SK-N-MC (cell line): Measurements from ENCODE around the gene VPS8.
"Not testable (repeated sequence)": the region's sequence is repeated elsewhere in the genome, so short reads cannot be mapped to it uniquely, and the experiment has no call there.

Experiments used
- DNase-seq: peaks from one replicate; pipeline ENCODE4 v3.0.0-alpha.2; 2011; ENCODE audit warnings: low read depth, low spot score
- H3K27ac ChIP-seq: fragments of 200-600 bp; sonication (generic); 2 replicates; pipeline ENCODE4 v1.5.1; 2016; ENCODE audit warnings: mixed run types
- H3K36me3 ChIP-seq: fragments of 200-600 bp; sonication (generic); 2 replicates; pipeline ENCODE4 v1.6.1; 2017; ENCODE audit warnings: antibody characterized with exemption, low read length, mixed read lengths; ENCODE audit not compliant: insufficient read depth
- H3K4me3 ChIP-seq: fragments of 200-600 bp; sonication (generic); 2 replicates; pipeline ENCODE4 v1.5.1; 2016
- H3K9ac ChIP-seq: fragments of 200-600 bp; sonication (generic); 2 replicates; pipeline ENCODE4 v1.8.0; 2017; ENCODE audit warnings: mixed run types, mixed read lengths; ENCODE audit not compliant: insufficient read length
- H3K9me3 ChIP-seq: fragments of 200-600 bp; sonication (generic); 2 replicates; pipeline ENCODE4 v1.6.1; 2017; ENCODE audit warnings: low read depth, mild to moderate bottlenecking, antibody characterized with exemption, low read length, moderate library complexity, mixed read lengths
- EZH2 ChIP-seq: fragments of 200-600 bp; sonication (generic); IDR thresholded peaks from one replicate; pipeline ENCODE4 v1.6.1; 2017; ENCODE audit warnings: antibody characterized with exemption
- FOXP2 ChIP-seq: optimal IDR thresholded peaks from 2 replicates; pipeline ENCODE3; 2011; ENCODE audit warnings: mild to moderate bottlenecking, moderate library complexity; ENCODE audit not compliant: insufficient read depth; ENCODE audit errors: extremely low read length, control extremely low read depth
- POLR2AphosphoS5 ChIP-seq: IDR thresholded peaks from 2 replicates; pipeline ENCODE4 v1.6.1; 2012; ENCODE audit warnings: mild to moderate bottlenecking, low read depth, low read length, borderline replicate concordance

Gene VPS8

GRCh38 chr3:184977796-184978195 lies 165.8 kb downstream of the VPS8 start:
- TF ChIP-seq FOXP2, result no peak
- no peak for TF ChIP-seq POLR2AphosphoS5
- TF ChIP-seq EZH2, result no peak
- Histone ChIP-seq H3K4me3 (no peak overlapping the region), H3K36me3 (peaks cover 20% of the 10 kb centered on the region), H3K27ac (no peak overlapping the region), H3K9me3 (0 out of 2 replicates have a peak, but pooled peaks cover 3% of the 10 kb centered on the region), H3K9ac (no peak overlapping the region)
- no peak for DNase-seq

GRCh38 chr3:184981071-184981470 lies 169.1 kb downstream of the VPS8 start:
- no peak for TF ChIP-seq FOXP2
- DNase-seq, result no peak
- Histone ChIP-seq H3K9ac (no peak overlapping the region), H3K4me3 (no peak overlapping the region), H3K36me3 (peaks cover 7% of the 10 kb centered on the region), H3K27ac (no peak overlapping the region), H3K9me3 (no peaks in the 10 kb centered on the region)

GRCh38 chr3:184982076-184982475 lies 170.1 kb downstream of the VPS8 start:
- Histone ChIP-seq H3K9me3 (no peaks in the 10 kb centered on the region), H3K9ac (no peak overlapping the region), H3K4me3 (no peak overlapping the region), H3K27ac (peak overlapping the region; percentile 43; the same call in 1 of the 2 replicates), H3K36me3 (peaks cover 12% of the 10 kb centered on the region)
- TF ChIP-seq POLR2AphosphoS5 (no peak), FOXP2 (no peak), EZH2 (no peak)
- peak; percentile 76 for DNase-seq

- no peak overlapping the region for H3K4me3 ChIP-seq
- TF ChIP-seq POLR2AphosphoS5 (no peak), FOXP2 (no peak), EZH2 (no peak)
- H3K27ac ChIP-seq, result no peak overlapping the region
- no peaks in the 10 kb centered on the region for H3K9me3 ChIP-seq
- DNase-seq, result no peak
- no peak overlapping the region for H3K9ac ChIP-seq
- H3K36me3 ChIP-seq, result peaks cover 24% of the 10 kb centered on the region
Measured at GRCh38 chr3:184985586-184985985, 173.6 kb downstream of the VPS8 start.

- Histone ChIP-seq H3K9ac (no peak overlapping the region), H3K9me3 (no peaks in the 10 kb centered on the region), H3K4me3 (no peak overlapping the region), H3K27ac (no peak overlapping the region), H3K36me3 (peaks cover 24% of the 10 kb centered on the region)
- TF ChIP-seq EZH2, result no peak
- TF ChIP-seq FOXP2, result no peak
- no peak for TF ChIP-seq POLR2AphosphoS5
- no peak for DNase-seq
Measured at GRCh38 chr3:184986366-184986889, 174.5 kb downstream of the VPS8 start.

- TF ChIP-seq EZH2 (no peak), FOXP2 (no peak), POLR2AphosphoS5 (no peak)
- Histone ChIP-seq H3K27ac (no peak overlapping the region), H3K9ac (no peak overlapping the region), H3K4me3 (no peak overlapping the region), H3K9me3 (no peaks in the 10 kb centered on the region), H3K36me3 (peaks cover 20% of the 10 kb centered on the region)
- no peak for DNase-seq
Measured at GRCh38 chr3:184993394-184993793, 181.4 kb downstream of the VPS8 start.

- not testable (repeated sequence) for H3K9ac ChIP-seq, H3K9me3 ChIP-seq, H3K27ac ChIP-seq, DNase-seq, H3K4me3 ChIP-seq
- H3K36me3 ChIP-seq, result peaks cover 35% of the 10 kb centered on the region
Measured at GRCh38 chr3:185003876-185004275, 191.9 kb downstream of the VPS8 start.

GRCh38 chr3:185009650-185010049 lies 197.7 kb downstream of the VPS8 start:
- H3K9me3 ChIP-seq, result peaks cover 6% of the 10 kb centered on the region; the same call in 1 of the 2 replicates
- no peak for TF ChIP-seq POLR2AphosphoS5
- no peak for TF ChIP-seq FOXP2
- no peak for TF ChIP-seq EZH2
- H3K27ac ChIP-seq, result no peak overlapping the region
- no peak for DNase-seq
- H3K36me3 ChIP-seq, result peaks cover 34% of the 10 kb centered on the region
- H3K4me3 ChIP-seq, result no peak overlapping the region
- H3K9ac ChIP-seq, result no peak overlapping the region

GRCh38 chr3:185017584-185017983 lies 205.6 kb downstream of the VPS8 start:
- not testable (repeated sequence) for DNase-seq, H3K9me3 ChIP-seq, H3K36me3 ChIP-seq

GRCh38 chr3:185017996-185018395 lies 206.0 kb downstream of the VPS8 start:
- H3K27ac ChIP-seq, H3K4me3 ChIP-seq, H3K9ac ChIP-seq, DNase-seq, H3K36me3 ChIP-seq, H3K9me3 ChIP-seq: not testable (repeated sequence)

More at GRCh38 chr3:185017584-185017983, 205.6 kb downstream of the VPS8 start:
- H3K9ac ChIP-seq, H3K4me3 ChIP-seq, H3K27ac ChIP-seq: not testable (repeated sequence)
